ENCODE results near the gene RARS1. TPM values are rescaled to one million over a fixed set of nuclear protein-coding genes. Genes with fewer than 3 reads are reported as not detected.

Gene RARS1
- total RNA-seq, result 80.8 TPM

GRCh38 chr5:168486136-168486879 lies at the start of gene RARS1:
Gene RARS1, plus strand, starts transcription at chr5:168486471. Its CDS starts 28 bp downstream, at chr5:168486499.

GRCh38 chr5:168528521-168529373 lies 42.5 kb downstream of the RARS1 start, which contains the start of gene FBLL1:
Gene FBLL1, plus strand, starts transcription at chr5:168529305. Its CDS starts 200 bp downstream, at chr5:168529505.

Small RNA genes lying within 50 kb of the gene (small RNA-seq; reads per million reads assigned to genes)
- gene MIR103A1 (ENCODE audit: low replicate concordance), result 0.21 reads per million

Other genes with a start within 250 kb of the RARS1 start
- gene WWC1, start 194.8 kb upstream of the RARS1 start, total RNA-seq, result 50.3 TPM
- gene FBLL1, start 42.8 kb downstream of the RARS1 start, total RNA-seq, result 2.0 TPM
- gene PANK3, start 92.9 kb downstream of the RARS1 start, total RNA-seq, result 51.3 TPM